Measurements from ENCODE around the gene POMGNT1. TPM values are rescaled to one million over a fixed set of nuclear protein-coding genes. Genes with fewer than 3 reads are reported as not detected.

The POMGNT1 gene
- total and polyA plus RNA-seq, 8 donors = 52.9 to 85.3 (median 71.8) TPM

DNA sequence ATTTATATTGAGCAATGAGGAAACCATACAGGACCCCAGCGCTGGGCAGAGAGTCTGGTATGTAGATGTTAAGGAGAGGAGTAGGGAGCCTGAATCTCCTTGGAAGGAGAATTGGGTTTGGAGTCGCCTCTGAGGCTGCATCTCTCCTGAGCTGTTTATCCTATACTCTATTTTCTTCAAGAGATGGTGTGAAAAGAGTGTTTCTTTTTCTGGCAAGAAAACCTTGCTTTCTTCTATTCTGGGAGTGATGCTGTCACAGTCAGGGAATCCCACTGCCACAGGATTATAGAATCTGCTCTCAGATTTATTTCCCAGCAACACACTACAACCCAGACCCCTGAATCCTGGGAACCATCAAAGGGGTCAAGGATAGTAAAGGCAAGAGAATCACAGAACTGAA is 8.2 kb upstream of the POMGNT1 start:
- DNase-seq (no peak), ATAC-seq (no peak)
- no peak overlapping the region for H3K4me3 ChIP-seq
- TF ChIP-seq, protein P1, sequence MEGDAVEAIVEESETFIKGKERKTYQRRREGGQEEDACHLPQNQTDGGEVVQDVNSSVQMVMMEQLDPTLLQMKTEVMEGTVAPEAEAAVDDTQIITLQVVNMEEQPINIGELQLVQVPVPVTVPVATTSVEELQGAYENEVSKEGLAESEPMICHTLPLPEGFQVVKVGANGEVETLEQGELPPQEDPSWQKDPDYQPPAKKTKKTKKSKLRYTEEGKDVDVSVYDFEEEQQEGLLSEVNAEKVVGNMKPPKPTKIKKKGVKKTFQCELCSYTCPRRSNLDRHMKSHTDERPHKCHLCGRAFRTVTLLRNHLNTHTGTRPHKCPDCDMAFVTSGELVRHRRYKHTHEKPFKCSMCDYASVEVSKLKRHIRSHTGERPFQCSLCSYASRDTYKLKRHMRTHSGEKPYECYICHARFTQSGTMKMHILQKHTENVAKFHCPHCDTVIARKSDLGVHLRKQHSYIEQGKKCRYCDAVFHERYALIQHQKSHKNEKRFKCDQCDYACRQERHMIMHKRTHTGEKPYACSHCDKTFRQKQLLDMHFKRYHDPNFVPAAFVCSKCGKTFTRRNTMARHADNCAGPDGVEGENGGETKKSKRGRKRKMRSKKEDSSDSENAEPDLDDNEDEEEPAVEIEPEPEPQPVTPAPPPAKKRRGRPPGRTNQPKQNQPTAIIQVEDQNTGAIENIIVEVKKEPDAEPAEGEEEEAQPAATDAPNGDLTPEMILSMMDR (IDR thresholded peaks at IDR 0.05) = no peak
- H3K36me3 ChIP-seq = no peaks in the 10 kb centered on the region
- H3K4me1 ChIP-seq = peaks cover 0 to 21% of the 10 kb centered on the region in 2 donors
- peaks cover 0 to 7% of the 10 kb centered on the region in 2 donors for H3K27me3 ChIP-seq
- intact Hi-C loops (cut with DNase I) = no loop called here
- no peak overlapping the region for H3K27ac ChIP-seq
- H3K9me3 ChIP-seq = no peaks in the 10 kb centered on the region

DNA sequence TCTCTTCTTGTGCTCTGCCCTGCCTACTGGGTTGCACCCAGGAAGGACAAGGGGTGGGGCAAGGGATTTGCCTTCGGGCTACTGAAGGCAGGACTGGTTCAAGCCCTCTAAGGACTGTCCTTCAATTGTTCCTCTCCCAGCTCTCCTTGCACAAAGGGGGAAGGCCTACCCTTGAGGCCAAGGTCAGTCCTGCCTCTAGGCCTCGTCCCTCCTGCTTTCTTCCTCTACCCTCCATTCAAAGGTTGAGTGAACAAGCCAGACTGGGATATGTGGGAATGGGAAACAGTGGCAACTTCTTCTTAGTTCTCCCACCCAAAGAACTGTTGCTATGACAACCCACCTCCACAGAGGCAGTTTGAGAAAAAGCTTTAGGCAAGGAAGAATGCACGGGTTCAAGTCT is 7.6 kb upstream of the POMGNT1 start:
- DNase-seq (no peak), ATAC-seq (no peak)
- intact Hi-C loops (cut with DNase I) = no loop called here
- Histone ChIP-seq H3K27me3 (peaks cover 0 to 7% of the 10 kb centered on the region in 2 donors), H3K36me3 (no peaks in the 10 kb centered on the region), H3K4me1 (peaks cover 0 to 21% of the 10 kb centered on the region in 2 donors), H3K4me3 (no peak overlapping the region), H3K27ac (no peak overlapping the region), H3K9me3 (no peaks in the 10 kb centered on the region)
- TF ChIP-seq, protein P1 (IDR thresholded peaks at IDR 0.05) = no peak

DNA sequence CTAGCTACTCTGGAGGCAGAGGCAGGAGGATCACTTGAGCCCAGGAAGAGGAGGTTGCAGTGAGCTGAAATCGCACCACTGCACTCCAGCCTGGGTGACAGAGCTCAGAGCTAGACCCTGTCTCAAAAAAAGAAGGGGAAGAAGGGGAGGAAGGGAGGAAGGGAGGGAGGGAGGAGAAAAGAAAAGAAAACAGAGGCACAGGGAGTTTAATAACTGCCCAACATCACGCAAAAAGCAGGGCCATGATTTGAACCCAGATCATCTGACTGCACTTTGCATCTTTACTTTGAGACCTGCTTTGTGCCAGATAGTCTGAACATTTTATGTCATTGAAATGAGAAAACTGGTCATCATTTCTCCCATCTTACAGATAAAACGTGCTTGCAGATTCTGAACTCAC is 6.9 kb upstream of the POMGNT1 start:
- H3K36me3 ChIP-seq = no peaks in the 10 kb centered on the region
- H3K9me3 ChIP-seq = no peaks in the 10 kb centered on the region
- H3K4me3 ChIP-seq = no peak overlapping the region
- no peak overlapping the region for H3K27ac ChIP-seq
- ATAC-seq (no peak), DNase-seq (no peak)
- intact Hi-C loops (cut with DNase I) = no loop called here
- peaks cover 0 to 21% of the 10 kb centered on the region in 2 donors for H3K4me1 ChIP-seq
- H3K27me3 ChIP-seq = peaks cover 0 to 7% of the 10 kb centered on the region in 2 donors
- TF ChIP-seq, protein P1 (IDR thresholded peaks at IDR 0.05) = no peak

DNA sequence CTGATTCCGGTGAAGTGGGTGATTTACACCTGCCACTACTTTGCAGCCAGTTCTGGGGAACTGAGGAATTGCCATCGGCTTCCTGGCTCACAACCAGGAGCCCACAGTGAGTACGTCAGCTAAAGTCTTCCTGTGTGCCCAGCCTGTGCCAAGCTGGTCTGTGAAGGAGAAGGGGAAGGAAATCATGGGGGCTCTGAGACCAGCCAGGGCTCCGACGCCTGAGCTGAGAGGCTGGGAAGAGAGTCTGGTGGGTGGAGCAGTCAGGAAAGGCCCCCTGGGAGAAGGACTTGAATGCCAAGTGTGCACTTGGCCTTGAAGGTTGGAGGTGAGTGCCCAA is 6.1 kb upstream of the POMGNT1 start:
- Histone ChIP-seq H3K36me3 (no peaks in the 10 kb centered on the region), H3K4me3 (peak overlapping the region in 1 of 2 donors; percentile 54), H3K9me3 (no peaks in the 10 kb centered on the region), H3K27ac (no peak overlapping the region), H3K27me3 (peaks cover 0 to 7% of the 10 kb centered on the region in 2 donors), H3K4me1 (peaks cover 0 to 21% of the 10 kb centered on the region in 2 donors)
- ATAC-seq = peak; percentile 18
- TF ChIP-seq, protein P1 (IDR thresholded peaks at IDR 0.05) = no peak
- no peak for DNase-seq
- intact Hi-C loops (cut with DNase I) = no loop called here

DNA sequence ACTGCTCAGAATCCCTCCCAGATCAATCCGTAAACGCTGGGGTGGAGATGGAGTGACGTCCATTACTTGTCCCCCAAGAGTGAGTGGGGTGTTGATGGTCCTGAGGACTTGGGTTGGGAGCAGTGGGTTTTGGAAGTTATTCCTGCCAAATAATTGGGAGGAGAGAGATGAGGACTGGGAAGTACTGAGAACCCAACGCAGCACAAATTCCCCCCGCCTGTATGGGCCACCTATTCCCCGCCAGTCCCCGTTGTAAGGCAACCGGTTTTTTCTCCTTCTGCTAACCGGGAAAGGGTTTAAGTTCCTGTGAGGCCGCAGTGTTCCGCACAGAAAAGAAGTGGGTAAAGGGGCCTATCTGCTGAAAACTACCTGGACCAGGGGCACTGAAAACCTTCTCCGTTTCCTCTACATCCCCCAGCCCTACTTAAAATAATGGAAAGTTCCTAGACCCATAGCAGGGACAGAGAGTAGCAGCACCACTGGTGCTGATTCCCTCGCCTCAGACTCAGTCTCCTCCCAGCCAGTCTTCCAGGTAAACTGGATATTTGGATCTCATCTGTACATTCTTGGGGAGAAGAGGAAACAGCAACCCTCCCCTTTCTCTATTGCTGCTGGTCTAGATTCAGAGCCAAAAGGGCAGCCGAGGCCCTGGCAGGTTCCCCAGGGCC is 5.6 kb upstream of the POMGNT1 start:
- Histone ChIP-seq H3K27me3 (peaks cover 0 to 7% of the 10 kb centered on the region in 2 donors), H3K36me3 (no peaks in the 10 kb centered on the region), H3K27ac (no peak overlapping the region), H3K4me3 (peak overlapping the region; percentile 54 to 65), H3K9me3 (no peaks in the 10 kb centered on the region), H3K4me1 (peaks cover 0 to 24% of the 10 kb centered on the region in 2 donors)
- intact Hi-C loops (cut with DNase I) = no loop called here
- TF ChIP-seq, protein P1 (IDR thresholded peaks at IDR 0.05) = no peak
- DNase-seq (no peak), ATAC-seq (peak; percentile 13)

Data from left lung (tissue), 10 donors.